Pancreas (tissue), 10 donors: Measurements from ENCODE around the gene ITGAL. TPM values are rescaled to one million over a fixed set of nuclear protein-coding genes. Genes with fewer than 3 reads are reported as not detected.

ENCODE experiments used
- ATAC-seq, 4 donors: fragments of 200-7000 bp; cut with Tn5 transposase; one replicate each; pipeline versions ENCODE4 v1.8.0 to v1.9.1; 2020; ENCODE audit warnings: mild to moderate bottlenecking in 4 of 4, moderate library complexity in 4 of 4
- DNase-seq, 6 donors: peaks; one replicate each; pipeline ENCODE4 v3.0.0-alpha.2; 2020
- FAIRE-seq: peaks from 2 replicates; lab custom pipeline; 2012; peaks lifted over from hg19 to GRCh38; lab: Jason Lieb, UNC
- H3K27ac ChIP-seq, 4 donors: fragments of 200-600 bp; sonication (generic); 1 replicate in 3 of 4; 2 replicates in 1 of 4; pipeline versions ENCODE4 v1.5.0 to v1.8.0; 2020
- H3K27me3 ChIP-seq, 4 donors: fragments of 200-600 bp; one replicate each; pipeline ENCODE4 v1.8.0; 2021
- H3K36me3 ChIP-seq, 3 donors: fragments of 200-600 bp; sonication (generic) in 1 of 3; one replicate each; pipeline versions ENCODE4 v1.5.0 to v1.8.0; 2020 to 2021
- H3K4me1 ChIP-seq, 3 donors: fragments of 200-600 bp; one replicate each; pipeline ENCODE4 v1.8.0; 2021
- H3K4me3 ChIP-seq, 4 donors: fragments of 200-600 bp; sonication (generic) in 2 of 4; one replicate each; pipeline versions ENCODE4 v1.5.0 to v1.8.0; 2020 to 2021
- H3K9me3 ChIP-seq, 4 donors: fragments of 200-600 bp; one replicate each; pipeline ENCODE4 v1.8.0; 2021
- CTCF ChIP-seq, 4 donors: fragments of 200-600 bp; sonication (generic) in 3 of 4; IDR thresholded peaks; one replicate each; pipeline versions ENCODE4 v1.5.0 to v1.8.0; 2021; ENCODE audit warnings: antibody characterized with exemption in 4 of 4
- WGBS, 2 donors: extraction: QIAGEN DNeasy Blood & Tissue Kit; methylation state at CpG; one replicate each; pipeline ENCODE4 v1.1.7; 2013; 5-methylcytosine and 5-hydroxymethylcytosine counted together
- intact Hi-C, 3 donors: fragments of 100-400 bp; cut with DNase I; formaldehyde crosslinking; loops; one replicate each; pipeline versions ENCODE4 v1.11.1 to v1.14.2; 2022
- polyA plus RNA-seq, 2 donors: library from polyadenylated mRNA; stranded (reverse); fragments of 200-250 nt; gene quantifications; one replicate each; pipeline ENCODE4 v1.2.3, GENCODE V29; 2013
- total RNA-seq, 6 donors: library from RNA; stranded (reverse); fragmentation: NEBNext Ultra II Directional in 4 of 6; extraction: Animal tissue kit (Norgen Biotek cat#: 25700) in 4 of 6; gene quantifications; one replicate each; pipeline versions ENCODE4 v1.2.1 to v1.2.4, GENCODE V29; 2021 to 2023
- donor health status: healthy with polysubstance abuse.
- donor health status: DM: no; HTN: no; CAD: no; lungs with moderate emphysema.
- donor health status: DM: no; HTN: no; CAD: no.
- donor health status: control.
- donor health status: control.
- donor health status: Bipolar disorder and iron deficiency.
- donor health status: DM: yes; HTN: yes; CAD: no.
- donor health status: DM: no; HTN: no; CAD: no.
- donor health status: DM: no; HTN: no; CAD: no.
- donor health status: DM: yes; HTN: yes; CAD: no.

ITGAL gene
- total and polyA plus RNA-seq, 8 donors, result 0.54 to 9.1 (median 1.8) TPM

GRCh38 chr16:30478766-30479478, 6.4 kb downstream of the ITGAL start:
- no peak for FAIRE-seq
- 73 to 84% methylated on average over 12 of the region's 12 CpGs for WGBS, 2 donors
- no peak for DNase-seq
- no peaks in the 10 kb centered on the region for H3K9me3 ChIP-seq
- H3K4me1 ChIP-seq, result no peaks in the 10 kb centered on the region
- ATAC-seq, result no peak
- TF ChIP-seq CTCF (IDR thresholded peaks at IDR 0.05), result no peak
- peaks cover 0 to under 1% (median 0%) of the 10 kb centered on the region in 4 donors for H3K27me3 ChIP-seq
- intact Hi-C loops, result no loop called here
- no peak overlapping the region for H3K27ac ChIP-seq
- no peak overlapping the region for H3K4me3 ChIP-seq
- no peaks in the 10 kb centered on the region for H3K36me3 ChIP-seq

- DNase-seq, result no peak
These were observed 8.8 kb downstream of the ITGAL start for GRCh38 chr16:30481381-30481780.

GRCh38 chr16:30482366-30482765, 9.8 kb downstream of the ITGAL start:
- no peaks in the 10 kb centered on the region for H3K4me1 ChIP-seq
- ATAC-seq (no peak), DNase-seq (no peak), FAIRE-seq (no peak)
- no peaks in the 10 kb centered on the region for H3K9me3 ChIP-seq
- H3K4me3 ChIP-seq, result no peak overlapping the region
- no peak overlapping the region for H3K27ac ChIP-seq
- H3K36me3 ChIP-seq, result no peaks in the 10 kb centered on the region
- TF ChIP-seq CTCF (IDR thresholded peaks at IDR 0.05), result no peak
- intact Hi-C loops, result no loop called here
- H3K27me3 ChIP-seq, result no peaks in the 10 kb centered on the region
- 81 to 90% methylated on average over 3 of the region's 3 CpGs for WGBS, 2 donors

More at GRCh38 chr16:30481381-30481780, 8.8 kb downstream of the ITGAL start:
- Histone ChIP-seq H3K4me3 (no peak overlapping the region), H3K4me1 (no peaks in the 10 kb centered on the region), H3K36me3 (no peaks in the 10 kb centered on the region), H3K27ac (no peak overlapping the region), H3K27me3 (no peaks in the 10 kb centered on the region), H3K9me3 (no peaks in the 10 kb centered on the region)
- no peak for TF ChIP-seq CTCF (IDR thresholded peaks at IDR 0.05)
- intact Hi-C loops, result no loop called here
- FAIRE-seq, result no peak
- ATAC-seq, result no peak
- 63 to 72% methylated on average over 5 of the region's 5 CpGs for WGBS, 2 donors

GRCh38 chr16:30484887-30485286, 12.3 kb downstream of the ITGAL start:
- intact Hi-C loops, result no loop called here
- Histone ChIP-seq H3K9me3 (no peaks in the 10 kb centered on the region), H3K4me3 (no peak overlapping the region), H3K27ac (no peak overlapping the region), H3K36me3 (no peaks in the 10 kb centered on the region), H3K4me1 (no peaks in the 10 kb centered on the region), H3K27me3 (no peaks in the 10 kb centered on the region)
- FAIRE-seq (no peak), ATAC-seq (no peak), DNase-seq (no peak)
- TF ChIP-seq CTCF (IDR thresholded peaks at IDR 0.05), result no peak

GRCh38 chr16:30485818-30486436, 13.4 kb downstream of the ITGAL start:
- Histone ChIP-seq H3K27ac (no peak overlapping the region), H3K9me3 (no peaks in the 10 kb centered on the region), H3K27me3 (no peaks in the 10 kb centered on the region), H3K4me3 (no peak overlapping the region), H3K36me3 (no peaks in the 10 kb centered on the region), H3K4me1 (no peaks in the 10 kb centered on the region)
- no peak for ATAC-seq
- DNase-seq, result no peak
- no peak for FAIRE-seq
- intact Hi-C loops, result no loop called here
- 82 to 84% methylated on average over 7 of the region's 7 CpGs for WGBS, 2 donors
- no peak for TF ChIP-seq CTCF (IDR thresholded peaks at IDR 0.05)
